HL-60 (cell line): ENCODE results near the gene MALRD1.

Source experiments
- DNase-seq, 2 experiments: peaks; one replicate each; pipeline ENCODE4 v3.0.0-alpha.2; 2010 to 2020; ENCODE audit warnings: low read depth in 1 of 2, low spot score in 1 of 2
- H3K27ac ChIP-seq: fragments of 250-450 bp; sonication (Bioruptor Pico); replicated peaks from 2 replicates; pipeline ENCODE4 v1.5.1; 2020; ENCODE audit warnings: mild to moderate bottlenecking, moderate library complexity
- H3K27me3 ChIP-seq: fragments of 250-450 bp; sonication (Bioruptor Pico); 2 replicates; pipeline ENCODE4 v1.5.1; 2021; ENCODE audit warnings: mild to moderate bottlenecking, moderate library complexity; ENCODE audit not compliant: insufficient read depth, poor library complexity, severe bottlenecking
- H3K4me3 ChIP-seq: replicated peaks from 2 replicates; pipeline ENCODE4 v1.5.1; 2011; ENCODE audit warnings: mild to moderate bottlenecking, control low read depth, low read length; ENCODE audit not compliant: insufficient read depth
- GABPA ChIP-seq: IDR thresholded peaks from 2 replicates; pipeline ENCODE4 v1.6.1; 2012; ENCODE audit warnings: low read depth
- POLR2AphosphoS5 ChIP-seq: IDR thresholded peaks from 2 replicates; pipeline ENCODE4 v1.6.1; 2012; ENCODE audit warnings: low read depth
- SPI1 ChIP-seq: IDR thresholded peaks from 2 replicates; pipeline ENCODE4 v1.6.1; 2012; ENCODE audit warnings: low read depth, mild to moderate bottlenecking, borderline replicate concordance
- TF ChIP-seq, protein P1 (sequence below): IDR thresholded peaks from 2 replicates; pipeline ENCODE4 v1.6.1; 2012; ENCODE audit warnings: low read depth; ENCODE audit not compliant: insufficient replicate concordance
- TF ChIP-seq, protein P2 (sequence below): IDR thresholded peaks from one replicate; pipeline ENCODE4 v1.5.1; 2011; ENCODE audit warnings: low read length, control low read depth, inconsistent platforms; ENCODE audit not compliant: insufficient read depth

The MALRD1 gene

DNA sequence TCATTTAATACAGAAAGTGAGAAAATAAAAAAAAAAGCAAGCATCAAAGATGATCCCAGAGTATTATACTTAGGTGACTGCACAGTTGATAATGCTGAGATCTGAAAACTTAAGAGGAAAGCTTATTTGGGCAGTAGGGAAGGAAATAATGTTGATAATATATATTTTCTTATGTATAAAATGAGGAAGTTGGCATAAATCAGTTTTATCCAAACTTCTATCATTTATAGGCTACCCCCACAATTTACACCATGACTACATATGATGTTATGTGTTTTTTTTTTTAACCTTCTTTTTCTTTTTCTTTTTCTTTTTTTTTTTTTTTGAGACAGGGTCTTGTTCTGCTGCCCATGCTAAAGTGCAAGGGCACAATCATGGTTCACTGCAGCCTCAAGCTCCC is 659.4 kb downstream of the MALRD1 start:
- H3K4me3 ChIP-seq: no peak overlapping the region
- DNase-seq: no peak
- TF ChIP-seq, protein P1, sequence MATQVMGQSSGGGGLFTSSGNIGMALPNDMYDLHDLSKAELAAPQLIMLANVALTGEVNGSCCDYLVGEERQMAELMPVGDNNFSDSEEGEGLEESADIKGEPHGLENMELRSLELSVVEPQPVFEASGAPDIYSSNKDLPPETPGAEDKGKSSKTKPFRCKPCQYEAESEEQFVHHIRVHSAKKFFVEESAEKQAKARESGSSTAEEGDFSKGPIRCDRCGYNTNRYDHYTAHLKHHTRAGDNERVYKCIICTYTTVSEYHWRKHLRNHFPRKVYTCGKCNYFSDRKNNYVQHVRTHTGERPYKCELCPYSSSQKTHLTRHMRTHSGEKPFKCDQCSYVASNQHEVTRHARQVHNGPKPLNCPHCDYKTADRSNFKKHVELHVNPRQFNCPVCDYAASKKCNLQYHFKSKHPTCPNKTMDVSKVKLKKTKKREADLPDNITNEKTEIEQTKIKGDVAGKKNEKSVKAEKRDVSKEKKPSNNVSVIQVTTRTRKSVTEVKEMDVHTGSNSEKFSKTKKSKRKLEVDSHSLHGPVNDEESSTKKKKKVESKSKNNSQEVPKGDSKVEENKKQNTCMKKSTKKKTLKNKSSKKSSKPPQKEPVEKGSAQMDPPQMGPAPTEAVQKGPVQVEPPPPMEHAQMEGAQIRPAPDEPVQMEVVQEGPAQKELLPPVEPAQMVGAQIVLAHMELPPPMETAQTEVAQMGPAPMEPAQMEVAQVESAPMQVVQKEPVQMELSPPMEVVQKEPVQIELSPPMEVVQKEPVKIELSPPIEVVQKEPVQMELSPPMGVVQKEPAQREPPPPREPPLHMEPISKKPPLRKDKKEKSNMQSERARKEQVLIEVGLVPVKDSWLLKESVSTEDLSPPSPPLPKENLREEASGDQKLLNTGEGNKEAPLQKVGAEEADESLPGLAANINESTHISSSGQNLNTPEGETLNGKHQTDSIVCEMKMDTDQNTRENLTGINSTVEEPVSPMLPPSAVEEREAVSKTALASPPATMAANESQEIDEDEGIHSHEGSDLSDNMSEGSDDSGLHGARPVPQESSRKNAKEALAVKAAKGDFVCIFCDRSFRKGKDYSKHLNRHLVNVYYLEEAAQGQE: no peak
- TF ChIP-seq POLR2AphosphoS5: no peak
- TF ChIP-seq, protein P2, sequence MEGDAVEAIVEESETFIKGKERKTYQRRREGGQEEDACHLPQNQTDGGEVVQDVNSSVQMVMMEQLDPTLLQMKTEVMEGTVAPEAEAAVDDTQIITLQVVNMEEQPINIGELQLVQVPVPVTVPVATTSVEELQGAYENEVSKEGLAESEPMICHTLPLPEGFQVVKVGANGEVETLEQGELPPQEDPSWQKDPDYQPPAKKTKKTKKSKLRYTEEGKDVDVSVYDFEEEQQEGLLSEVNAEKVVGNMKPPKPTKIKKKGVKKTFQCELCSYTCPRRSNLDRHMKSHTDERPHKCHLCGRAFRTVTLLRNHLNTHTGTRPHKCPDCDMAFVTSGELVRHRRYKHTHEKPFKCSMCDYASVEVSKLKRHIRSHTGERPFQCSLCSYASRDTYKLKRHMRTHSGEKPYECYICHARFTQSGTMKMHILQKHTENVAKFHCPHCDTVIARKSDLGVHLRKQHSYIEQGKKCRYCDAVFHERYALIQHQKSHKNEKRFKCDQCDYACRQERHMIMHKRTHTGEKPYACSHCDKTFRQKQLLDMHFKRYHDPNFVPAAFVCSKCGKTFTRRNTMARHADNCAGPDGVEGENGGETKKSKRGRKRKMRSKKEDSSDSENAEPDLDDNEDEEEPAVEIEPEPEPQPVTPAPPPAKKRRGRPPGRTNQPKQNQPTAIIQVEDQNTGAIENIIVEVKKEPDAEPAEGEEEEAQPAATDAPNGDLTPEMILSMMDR: no peak
- TF ChIP-seq SPI1: no peak
- TF ChIP-seq GABPA: no peak
- no peaks in the 10 kb centered on the region for H3K27me3 ChIP-seq
- no peak overlapping the region for H3K27ac ChIP-seq

DNA sequence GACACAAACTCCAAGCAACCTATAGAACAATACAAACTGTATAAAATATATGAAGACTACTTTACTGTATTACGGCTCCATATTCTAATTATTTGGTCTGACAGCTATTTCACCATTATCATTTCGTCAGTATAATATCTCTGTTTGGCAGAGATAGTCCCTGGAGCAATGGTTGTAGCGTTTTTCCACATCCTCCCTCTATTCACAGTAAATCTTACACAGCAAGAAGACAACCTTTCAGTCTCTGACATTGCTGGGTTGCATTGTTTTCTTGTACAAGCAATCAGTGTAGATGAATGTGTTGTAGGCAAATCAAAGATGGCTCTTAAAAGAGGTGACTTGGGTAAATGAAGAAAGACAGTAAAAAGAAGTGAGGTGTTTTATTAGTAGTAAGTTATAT is 662.0 kb downstream of the MALRD1 start:
- H3K27me3 ChIP-seq: no peaks in the 10 kb centered on the region
- TF ChIP-seq POLR2AphosphoS5: no peak
- TF ChIP-seq, protein P1: no peak
- TF ChIP-seq, protein P2: no peak
- no peak for DNase-seq
- no peak overlapping the region for H3K27ac ChIP-seq
- H3K4me3 ChIP-seq: no peak overlapping the region

DNA sequence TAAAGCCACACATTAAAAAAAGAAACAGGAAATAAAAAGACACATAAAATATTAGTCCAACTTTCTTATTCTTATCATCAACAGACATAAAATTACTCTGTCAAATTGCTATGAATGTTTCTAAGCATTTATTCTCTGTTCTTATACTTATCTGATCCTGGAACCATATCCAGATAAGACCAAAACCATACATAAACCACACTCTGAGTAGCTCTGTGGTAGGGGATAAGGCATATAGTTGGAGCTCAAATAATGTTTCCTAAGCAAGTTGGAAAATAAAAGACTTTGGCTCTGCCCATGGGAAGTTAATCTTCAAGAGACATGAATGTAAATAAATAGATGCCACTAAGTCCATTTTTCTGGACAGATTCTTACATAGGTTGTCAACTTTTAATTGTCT is 664.6 kb downstream of the MALRD1 start:
- Histone ChIP-seq H3K27me3 (no peaks in the 10 kb centered on the region), H3K27ac (no peak overlapping the region), H3K4me3 (no peak overlapping the region)
- TF ChIP-seq, protein P2: no peak
- TF ChIP-seq POLR2AphosphoS5: no peak
- TF ChIP-seq SPI1: no peak
- no peak for TF ChIP-seq GABPA
- TF ChIP-seq, protein P1: no peak
- no peak for DNase-seq
